ENCODE results near the gene REEP3.

The REEP3 gene

DNA sequence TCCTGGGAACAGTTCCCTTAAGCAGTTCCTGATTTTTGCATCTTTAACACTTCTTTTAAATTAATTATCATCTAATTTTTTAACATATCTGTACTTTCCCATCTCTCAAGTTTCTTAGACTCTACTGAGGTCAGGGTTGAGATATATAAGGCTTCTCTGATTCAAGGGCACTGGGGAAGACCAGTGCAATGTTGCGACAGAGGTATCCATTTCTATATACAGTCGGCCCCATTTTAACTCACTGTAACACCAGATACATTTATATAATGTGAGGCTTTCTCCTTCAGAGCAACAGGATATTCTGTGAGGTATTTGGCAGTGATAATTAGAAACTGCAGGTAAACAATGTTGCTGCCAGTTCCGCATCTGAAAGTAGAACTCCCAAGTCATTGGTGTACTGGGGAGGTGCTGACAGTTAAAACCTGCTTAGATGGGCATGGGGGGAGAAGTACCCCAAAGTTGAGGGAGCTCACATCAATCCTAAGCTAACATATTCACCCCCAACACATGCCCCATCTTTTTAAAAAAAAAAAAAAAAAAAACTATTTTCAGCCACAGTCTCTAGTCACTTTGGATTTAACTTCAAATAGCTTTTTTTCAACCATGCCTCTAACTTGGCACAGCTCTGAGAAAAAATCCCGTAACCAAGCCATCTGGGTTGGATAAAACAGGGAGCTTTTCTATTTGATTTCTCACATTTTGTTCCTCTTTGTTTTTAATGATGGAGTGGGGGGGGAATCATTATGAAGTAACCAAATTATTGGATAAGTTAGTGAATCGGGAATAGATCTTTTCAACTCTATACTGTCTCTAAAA, 62.9 kb downstream of the REEP3 start:
- no peak for TF ChIP-seq CTCF (IDR thresholded peaks at IDR 0.05; ENCODE audit: low read depth, low read length, missing control alignments)
- no peak overlapping the region for H3K4me3 ChIP-seq (ENCODE audit: low read depth, low read length)
- no peak for DNase-seq (ENCODE audit: low read depth)

DNA sequence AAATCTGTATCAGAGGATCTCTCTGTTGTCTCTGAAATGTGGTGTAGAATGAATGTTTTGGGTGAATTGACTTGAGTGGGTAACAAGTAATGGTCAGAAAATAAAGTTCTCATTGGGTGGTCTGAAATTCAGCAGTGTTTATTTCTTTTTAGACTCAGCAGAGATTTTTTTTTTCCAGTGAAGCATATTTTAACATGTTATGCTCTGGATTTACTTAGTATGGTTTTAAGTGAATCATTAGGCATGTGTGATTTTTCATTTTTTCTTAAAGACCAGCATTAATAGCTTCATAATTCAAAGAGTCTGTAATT, 63.5 kb downstream of the REEP3 start:
- no peak overlapping the region for H3K4me3 ChIP-seq (ENCODE audit: low read depth, low read length)
- no peak for DNase-seq (ENCODE audit: low read depth)
- TF ChIP-seq CTCF (IDR thresholded peaks at IDR 0.05; ENCODE audit: low read depth, low read length, missing control alignments): no peak

GRCh38 chr10:63585041-63585440, 63.8 kb downstream of the REEP3 start:
- H3K4me3 ChIP-seq (ENCODE audit: low read depth, low read length): no peak overlapping the region
- no peak for TF ChIP-seq CTCF (IDR thresholded peaks at IDR 0.05; ENCODE audit: low read depth, low read length, missing control alignments)
- no peak for DNase-seq (ENCODE audit: low read depth)

GRCh38 chr10:63586043-63586442, 64.8 kb downstream of the REEP3 start:
- DNase-seq (ENCODE audit: low read depth): no peak
- TF ChIP-seq CTCF (IDR thresholded peaks at IDR 0.05; ENCODE audit: low read depth, low read length, missing control alignments): no peak
- H3K4me3 ChIP-seq (ENCODE audit: low read depth, low read length): no peak overlapping the region

- no peak for DNase-seq (ENCODE audit: low read depth)
- TF ChIP-seq CTCF (IDR thresholded peaks at IDR 0.05; ENCODE audit: low read depth, low read length, missing control alignments): no peak
Measured at GRCh38 chr10:63587191-63587590, 66.0 kb downstream of the REEP3 start.

GRCh38 chr10:63588436-63589167, 67.4 kb downstream of the REEP3 start:
- TF ChIP-seq CTCF (IDR thresholded peaks at IDR 0.05; ENCODE audit: low read depth, low read length, missing control alignments): no peak
- no peak for DNase-seq (ENCODE audit: low read depth)
- H3K4me3 ChIP-seq (ENCODE audit: low read depth, low read length): no peak overlapping the region

More at GRCh38 chr10:63587191-63587590, 66.0 kb downstream of the REEP3 start:
- no peak overlapping the region for H3K4me3 ChIP-seq (ENCODE audit: low read depth, low read length)

Measured in GM12864 (cell line).